WTC11 (cell line): ENCODE results near the gene CMTM4.

Experiments used
- CTCF ChIP-seq: fragments of 200-600 bp; IDR thresholded peaks from 2 replicates; pipeline ENCODE4 v1.8.0; 2022; ENCODE audit warnings: antibody characterized with exemption
- TF ChIP-seq, protein P1 (sequence below): sonication (generic); formaldehyde crosslinking; IDR thresholded peaks from 2 replicates; pipeline ENCODE4 v1.8.0; 2023; ENCODE audit warnings: mild to moderate bottlenecking, missing genetic modification reagents

DNA sequence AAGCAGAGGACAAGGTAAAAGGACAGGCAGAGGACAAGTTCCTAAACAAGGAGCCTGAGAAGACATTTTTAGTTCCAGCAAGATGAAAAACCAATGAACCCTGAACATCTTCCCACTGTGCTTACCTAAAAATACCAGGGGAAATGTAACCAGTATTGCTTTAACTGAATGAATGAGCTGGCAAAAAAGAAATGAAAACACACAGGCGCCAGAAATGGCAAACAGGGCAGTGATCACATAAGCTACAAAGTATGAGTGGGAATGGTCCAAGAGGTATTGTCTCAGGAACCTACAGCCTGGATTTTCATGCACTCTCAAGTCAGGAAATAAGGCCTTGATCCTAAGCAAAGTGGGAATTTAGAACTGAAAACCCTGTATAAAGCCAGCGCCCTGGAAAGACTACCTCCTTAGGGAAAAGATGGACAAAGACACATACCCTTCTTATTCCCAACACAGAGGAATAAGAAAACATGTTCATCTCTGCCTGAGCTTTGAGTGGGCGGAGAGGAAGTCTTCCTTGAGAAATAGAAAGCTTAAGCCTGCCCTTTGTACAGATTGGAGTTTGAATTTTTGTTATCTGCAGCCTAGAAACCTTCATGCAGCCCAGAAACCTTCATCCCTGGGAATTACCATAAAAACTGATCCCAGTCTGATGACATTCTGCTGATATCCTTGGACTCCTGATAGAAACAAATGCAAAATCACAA is 115.1 kb downstream of the CMTM4 start:
- TF ChIP-seq CTCF = no peak
- TF ChIP-seq, protein P1, sequence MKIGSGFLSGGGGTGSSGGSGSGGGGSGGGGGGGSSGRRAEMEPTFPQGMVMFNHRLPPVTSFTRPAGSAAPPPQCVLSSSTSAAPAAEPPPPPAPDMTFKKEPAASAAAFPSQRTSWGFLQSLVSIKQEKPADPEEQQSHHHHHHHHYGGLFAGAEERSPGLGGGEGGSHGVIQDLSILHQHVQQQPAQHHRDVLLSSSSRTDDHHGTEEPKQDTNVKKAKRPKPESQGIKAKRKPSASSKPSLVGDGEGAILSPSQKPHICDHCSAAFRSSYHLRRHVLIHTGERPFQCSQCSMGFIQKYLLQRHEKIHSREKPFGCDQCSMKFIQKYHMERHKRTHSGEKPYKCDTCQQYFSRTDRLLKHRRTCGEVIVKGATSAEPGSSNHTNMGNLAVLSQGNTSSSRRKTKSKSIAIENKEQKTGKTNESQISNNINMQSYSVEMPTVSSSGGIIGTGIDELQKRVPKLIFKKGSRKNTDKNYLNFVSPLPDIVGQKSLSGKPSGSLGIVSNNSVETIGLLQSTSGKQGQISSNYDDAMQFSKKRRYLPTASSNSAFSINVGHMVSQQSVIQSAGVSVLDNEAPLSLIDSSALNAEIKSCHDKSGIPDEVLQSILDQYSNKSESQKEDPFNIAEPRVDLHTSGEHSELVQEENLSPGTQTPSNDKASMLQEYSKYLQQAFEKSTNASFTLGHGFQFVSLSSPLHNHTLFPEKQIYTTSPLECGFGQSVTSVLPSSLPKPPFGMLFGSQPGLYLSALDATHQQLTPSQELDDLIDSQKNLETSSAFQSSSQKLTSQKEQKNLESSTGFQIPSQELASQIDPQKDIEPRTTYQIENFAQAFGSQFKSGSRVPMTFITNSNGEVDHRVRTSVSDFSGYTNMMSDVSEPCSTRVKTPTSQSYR (CRISPR knock-in tag) = no peak
